ENCODE measurements around the gene TAF4B. TPM values are rescaled to one million over a fixed set of nuclear protein-coding genes. Genes with fewer than 3 reads are reported as not detected.
"Not testable (repeated sequence)": the region's sequence is repeated elsewhere in the genome, so short reads cannot be mapped to it uniquely, and the experiment has no call there.

Gene TAF4B
- total RNA-seq, 1 donor from 2014 or later, result 1.8 TPM

DNA sequence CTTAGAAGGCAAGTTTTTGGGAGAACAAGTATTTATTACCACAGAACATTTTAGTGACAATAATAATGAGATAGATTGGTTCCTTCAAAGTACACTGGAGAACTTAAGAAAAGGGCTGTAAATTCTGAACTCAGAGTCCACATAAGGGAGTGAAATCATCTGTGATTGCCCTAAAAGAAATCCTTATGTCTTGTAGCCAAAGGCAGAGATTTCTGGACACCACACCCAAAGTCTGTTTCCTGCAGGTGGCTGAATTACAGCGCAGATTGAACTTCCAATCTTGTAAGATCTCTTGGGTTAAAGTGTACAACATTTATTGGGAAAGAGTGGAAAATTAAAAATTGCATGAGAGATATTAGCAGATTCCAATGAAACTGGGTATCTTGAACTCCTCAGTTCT lies 143.8 kb downstream of the TAF4B start:
- no peak for DNase-seq (ENCODE audit: low spot score, unreplicated experiment)
- H3K4me1 Mint-ChIP-seq (ENCODE audit: low read depth), result peaks cover 5% of the 10 kb centered on the region
- TF ChIP-seq, protein P1, sequence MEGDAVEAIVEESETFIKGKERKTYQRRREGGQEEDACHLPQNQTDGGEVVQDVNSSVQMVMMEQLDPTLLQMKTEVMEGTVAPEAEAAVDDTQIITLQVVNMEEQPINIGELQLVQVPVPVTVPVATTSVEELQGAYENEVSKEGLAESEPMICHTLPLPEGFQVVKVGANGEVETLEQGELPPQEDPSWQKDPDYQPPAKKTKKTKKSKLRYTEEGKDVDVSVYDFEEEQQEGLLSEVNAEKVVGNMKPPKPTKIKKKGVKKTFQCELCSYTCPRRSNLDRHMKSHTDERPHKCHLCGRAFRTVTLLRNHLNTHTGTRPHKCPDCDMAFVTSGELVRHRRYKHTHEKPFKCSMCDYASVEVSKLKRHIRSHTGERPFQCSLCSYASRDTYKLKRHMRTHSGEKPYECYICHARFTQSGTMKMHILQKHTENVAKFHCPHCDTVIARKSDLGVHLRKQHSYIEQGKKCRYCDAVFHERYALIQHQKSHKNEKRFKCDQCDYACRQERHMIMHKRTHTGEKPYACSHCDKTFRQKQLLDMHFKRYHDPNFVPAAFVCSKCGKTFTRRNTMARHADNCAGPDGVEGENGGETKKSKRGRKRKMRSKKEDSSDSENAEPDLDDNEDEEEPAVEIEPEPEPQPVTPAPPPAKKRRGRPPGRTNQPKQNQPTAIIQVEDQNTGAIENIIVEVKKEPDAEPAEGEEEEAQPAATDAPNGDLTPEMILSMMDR (IDR thresholded peaks at IDR 0.05; ENCODE audit: unreplicated experiment), result no peak
- H3K27ac Mint-ChIP-seq, result no peak overlapping the region
- no peaks in the 10 kb centered on the region for H3K36me3 Mint-ChIP-seq (ENCODE audit: insufficient read depth)
- no peak overlapping the region for H3K4me3 Mint-ChIP-seq (ENCODE audit: low read depth)
- peaks cover 4% of the 10 kb centered on the region for H3K9me3 Mint-ChIP-seq (ENCODE audit: low read depth)
- H3K27me3 Mint-ChIP-seq, result no peaks in the 10 kb centered on the region

DNA sequence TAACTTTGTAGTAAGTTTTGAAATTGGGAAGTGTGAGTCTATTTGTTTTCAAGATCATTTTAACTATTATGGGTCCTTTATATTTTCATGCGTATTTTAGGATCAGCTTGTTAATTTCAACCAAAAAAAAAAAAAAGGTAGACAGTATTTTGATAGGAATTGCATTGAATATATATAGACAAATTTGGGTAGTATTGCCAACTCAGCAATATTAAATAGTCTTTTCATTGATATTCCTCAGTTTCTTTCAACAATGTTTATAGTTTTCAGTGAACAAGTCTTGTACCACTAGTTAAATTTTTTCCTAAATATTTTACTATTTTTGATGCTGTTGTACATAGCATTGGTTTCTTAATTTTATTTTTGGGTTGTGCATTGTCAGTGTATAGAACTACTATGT lies 149.9 kb downstream of the TAF4B start:
- Mint-ChIP-seq H3K27me3 (no peaks in the 10 kb centered on the region), H3K27ac (no peak overlapping the region), H3K9me3 (ENCODE audit: low read depth) (peaks cover 6% of the 10 kb centered on the region), H3K4me3 (ENCODE audit: low read depth) (no peak overlapping the region), H3K36me3 (ENCODE audit: insufficient read depth) (no peaks in the 10 kb centered on the region), H3K4me1 (ENCODE audit: low read depth) (no peaks in the 10 kb centered on the region)
- no peak for DNase-seq (ENCODE audit: low spot score, unreplicated experiment)
- TF ChIP-seq, protein P1 (IDR thresholded peaks at IDR 0.05; ENCODE audit: unreplicated experiment), result no peak

DNA sequence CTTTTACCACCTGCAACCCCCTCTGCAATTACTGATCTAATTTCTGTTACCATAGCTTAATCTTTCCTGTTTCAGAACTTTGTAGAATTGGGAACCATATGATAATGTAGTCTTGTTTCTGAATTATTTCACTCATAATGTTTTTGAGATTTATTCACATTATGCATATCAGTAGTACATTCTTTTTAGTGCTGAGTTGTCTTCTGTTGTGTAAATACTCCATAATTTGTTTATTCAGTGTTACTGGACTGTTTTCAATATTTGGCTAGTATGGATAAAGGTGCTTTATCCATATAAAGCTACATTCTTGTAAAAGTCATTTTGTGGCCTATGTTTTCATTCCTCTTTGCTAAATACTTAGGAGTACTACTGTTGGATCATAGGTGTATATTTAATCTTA lies 152.5 kb downstream of the TAF4B start:
- TF ChIP-seq, protein P1 (IDR thresholded peaks at IDR 0.05; ENCODE audit: unreplicated experiment), result no peak

DNA sequence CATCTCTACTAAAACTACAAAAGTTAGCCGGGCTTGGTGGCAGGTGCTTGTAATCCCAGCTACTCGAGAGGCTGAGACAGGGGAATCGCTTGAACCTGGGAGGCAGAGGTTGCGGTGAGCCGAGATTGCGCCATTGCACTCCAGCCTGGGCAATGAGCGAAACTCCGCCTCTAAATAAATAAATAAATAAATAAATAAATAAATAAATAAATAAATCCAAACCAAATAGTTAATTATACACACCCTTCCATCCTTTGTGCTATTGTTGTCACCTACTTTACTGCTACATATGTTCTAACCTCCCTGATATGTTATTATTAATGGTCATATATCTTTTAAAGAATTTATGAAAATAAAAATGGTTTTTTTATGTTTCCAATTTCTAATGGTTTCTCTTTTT lies 155.3 kb downstream of the TAF4B start:
- not testable (repeated sequence) for H3K27ac Mint-ChIP-seq; H3K9me3 Mint-ChIP-seq (ENCODE audit: low read depth); H3K36me3 Mint-ChIP-seq (ENCODE audit: insufficient read depth); H3K27me3 Mint-ChIP-seq; H3K4me3 Mint-ChIP-seq (ENCODE audit: low read depth); DNase-seq (ENCODE audit: low spot score, unreplicated experiment)
- H3K4me1 Mint-ChIP-seq (ENCODE audit: low read depth), result peaks cover 22% of the 10 kb centered on the region

More for the DNA sequence above, 152.5 kb downstream of the TAF4B start:
- no peak for DNase-seq (ENCODE audit: low spot score, unreplicated experiment)
- Mint-ChIP-seq H3K4me1 (ENCODE audit: low read depth) (no peaks in the 10 kb centered on the region), H3K4me3 (ENCODE audit: low read depth) (no peak overlapping the region), H3K27me3 (no peaks in the 10 kb centered on the region), H3K27ac (no peak overlapping the region), H3K36me3 (ENCODE audit: insufficient read depth) (no peaks in the 10 kb centered on the region), H3K9me3 (ENCODE audit: low read depth) (peaks cover 6% of the 10 kb centered on the region)

DNA sequence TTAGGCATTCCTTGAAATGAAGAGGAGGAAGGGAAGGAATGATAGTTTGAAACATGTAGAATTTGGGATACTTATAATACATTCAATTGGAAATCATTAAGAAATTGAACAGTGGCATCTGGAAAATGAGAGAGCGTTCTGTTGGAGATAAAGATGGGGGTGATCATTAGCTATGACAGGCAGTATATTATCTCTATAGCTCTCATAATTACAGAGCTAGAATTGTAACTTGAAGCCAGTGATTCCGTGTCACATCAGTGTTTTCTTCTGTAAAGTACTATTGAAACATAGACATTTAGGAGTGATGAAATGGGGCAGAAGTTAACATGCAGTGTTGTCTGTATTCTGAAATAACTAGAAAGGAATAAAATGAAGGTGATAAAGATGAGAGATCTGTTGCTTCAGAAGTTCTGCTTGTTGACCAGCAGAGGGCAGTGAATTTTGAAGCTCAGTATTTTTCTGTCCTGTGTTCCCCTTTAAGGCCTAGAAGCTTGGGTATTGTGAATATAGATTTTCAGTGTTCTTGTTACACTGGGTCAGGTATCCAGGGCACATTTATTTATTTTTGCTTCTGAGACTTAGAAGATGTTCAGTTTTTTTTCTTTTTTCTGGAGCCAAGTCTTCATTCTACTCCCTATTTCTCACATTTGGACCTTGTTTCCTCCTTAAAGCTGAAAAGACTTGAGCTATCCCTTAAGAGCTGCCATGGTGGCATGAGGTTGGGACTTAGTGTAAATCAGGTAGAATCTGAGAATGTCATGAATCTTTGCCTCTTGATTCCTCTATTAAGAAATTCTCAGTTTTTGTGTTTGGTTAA lies 157.4 kb downstream of the TAF4B start:
- H3K4me1 Mint-ChIP-seq (ENCODE audit: low read depth), result peaks cover 23% of the 10 kb centered on the region

More for the DNA sequence above, 157.4 kb downstream of the TAF4B start:
- Mint-ChIP-seq H3K27me3 (no peaks in the 10 kb centered on the region), H3K27ac (no peak overlapping the region), H3K4me3 (ENCODE audit: low read depth) (no peak overlapping the region), H3K9me3 (ENCODE audit: low read depth) (no peaks in the 10 kb centered on the region), H3K36me3 (ENCODE audit: insufficient read depth) (no peaks in the 10 kb centered on the region)
- no peak for DNase-seq (ENCODE audit: low spot score, unreplicated experiment)
- TF ChIP-seq, protein P1 (IDR thresholded peaks at IDR 0.05; ENCODE audit: unreplicated experiment), result peak; percentile 90
